Kidney (tissue), 14 donors: ENCODE data around the gene EEFSEC. TPM values are rescaled to one million over a fixed set of nuclear protein-coding genes. Genes with fewer than 3 reads are reported as not detected.

ENCODE experiments used
- DNase-seq, 5 donors: peaks; one replicate each; pipeline ENCODE4 v3.0.0-alpha.2; 2013 to 2020
- FAIRE-seq: peaks from 2 replicates; lab custom pipeline; 2012; peaks lifted over from hg19 to GRCh38; lab: Jason Lieb, UNC
- H3K27ac ChIP-seq, 2 donors: one replicate each; pipeline ENCODE4 v1.7.0; 2013; ENCODE audit warnings: low read depth in 2 of 2, low read length in 2 of 2, inconsistent platforms in 1 of 2
- H3K27me3 ChIP-seq: one replicate; pipeline ENCODE4 v1.7.1; 2013; ENCODE audit warnings: low read length, inconsistent platforms; ENCODE audit not compliant: control insufficient read depth, insufficient read depth
- H3K36me3 ChIP-seq, 3 donors: one replicate each; pipeline versions ENCODE4 v1.7.0 to v1.7.1; 2013; ENCODE audit warnings: low read length in 3 of 3, control low read depth in 1 of 3, inconsistent platforms in 1 of 3; ENCODE audit not compliant: insufficient read depth in 3 of 3, control insufficient read depth in 2 of 3
- H3K4me1 ChIP-seq, 3 donors: one replicate each; pipeline versions ENCODE4 v1.7.0 to v1.7.1; 2013; ENCODE audit warnings: low read length in 3 of 3, inconsistent platforms in 1 of 3, low read depth in 1 of 3; ENCODE audit not compliant: control insufficient read depth in 2 of 3, insufficient read depth in 2 of 3
- H3K4me3 ChIP-seq, 3 donors: one replicate each; pipeline versions ENCODE4 v1.7.0 to v1.8.1; 2013; ENCODE audit warnings: low read length in 3 of 3, control low read depth in 1 of 3, inconsistent platforms in 1 of 3
- H3K9ac ChIP-seq, 3 donors: one replicate each; pipeline versions ENCODE4 v1.7.0 to v1.7.1; 2013; ENCODE audit warnings: low read length in 3 of 3, control low read depth in 1 of 3, inconsistent platforms in 1 of 3
- H3K9me3 ChIP-seq, 3 donors: one replicate each; pipeline versions ENCODE4 v1.7.0 to v1.7.1; 2013; ENCODE audit warnings: low read length in 3 of 3, control low read depth in 1 of 3, inconsistent platforms in 1 of 3; ENCODE audit not compliant: control insufficient read depth in 2 of 3, insufficient read depth in 1 of 3
- CTCF ChIP-seq: IDR thresholded peaks from 3 replicates; pipeline ENCODE4 v1.5.1; 2012; ENCODE audit warnings: mild to moderate bottlenecking, moderate library complexity, borderline replicate concordance; ENCODE audit not compliant: insufficient read depth; ENCODE audit errors: extremely low read depth
- intact Hi-C: fragments of 100-400 bp; cut with DNase I; formaldehyde crosslinking; loops from one replicate; pipeline ENCODE4 v1.11.1; 2022
- polyA plus RNA-seq: library from polyadenylated mRNA; stranded (reverse); fragments of 350-450 nt; fragmentation: Illumina TruSeq; extraction: RNeasy Lipid Tissue Mini Kit (QIAGEN cat#74804); gene quantifications from one replicate; pipeline ENCODE4 v1.2.3, GENCODE V29; 2014; ENCODE audit warnings: low read depth, low replicate concordance; ENCODE audit not compliant: insufficient read depth
- total RNA-seq: library from RNA; stranded (reverse); fragmentation: NEBNext Ultra II Directional; extraction: Animal tissue kit (Norgen Biotek cat#: 25700); gene quantifications from one replicate; pipeline ENCODE4 v1.2.1, GENCODE V29; 2021
- donor health status: control.
- donor health status: control.
- donor health status: control.
- donor health status: control.
- donor health status: control.
- donor health status: DM: yes; HTN: yes; CAD: no.
- donor health status: Normal renal cell carcinoma (clear cell type).

Gene EEFSEC
- total and polyA plus RNA-seq, 2 donors from 2014 or later = 15.2 to 23.2 TPM

- no peak overlapping the region for H3K9ac ChIP-seq
- TF ChIP-seq CTCF = no peak
- H3K27me3 ChIP-seq = no peaks in the 10 kb centered on the region
- peaks cover 0 to 3% (median 0%) of the 10 kb centered on the region in 3 donors for H3K36me3 ChIP-seq
- no peak for FAIRE-seq
- no peak overlapping the region for H3K27ac ChIP-seq
- peaks cover 6 to 16% (median 10%) of the 10 kb centered on the region in 3 donors for H3K4me1 ChIP-seq
- intact Hi-C loops = no loop called here
- DNase-seq = peak in 1 of 5 donors; percentile 46
- H3K4me3 ChIP-seq = no peak overlapping the region
- H3K9me3 ChIP-seq = no peaks in the 10 kb centered on the region
These were observed 204.3 kb downstream of the EEFSEC start for GRCh38 chr3:128357538-128357937.

GRCh38 chr3:128358156-128358895 is 205.0 kb downstream of the EEFSEC start:
- no peak overlapping the region for H3K9ac ChIP-seq
- DNase-seq (peak in 1 of 5 donors; percentile 48), FAIRE-seq (no peak)
- H3K27me3 ChIP-seq = no peaks in the 10 kb centered on the region
- H3K9me3 ChIP-seq = no peaks in the 10 kb centered on the region
- no peak overlapping the region for H3K27ac ChIP-seq
- intact Hi-C loops = no loop called here
- peaks cover 0 to 3% (median 0%) of the 10 kb centered on the region in 3 donors for H3K36me3 ChIP-seq
- no peak overlapping the region for H3K4me3 ChIP-seq
- H3K4me1 ChIP-seq = peaks cover 6 to 16% (median 10%) of the 10 kb centered on the region in 3 donors
- TF ChIP-seq CTCF = no peak

- no peak overlapping the region for H3K27ac ChIP-seq
- no peak overlapping the region for H3K9ac ChIP-seq
- intact Hi-C loops = no loop called here
- H3K4me1 ChIP-seq = peaks cover 4 to 12% (median 7%) of the 10 kb centered on the region in 3 donors
- TF ChIP-seq CTCF = no peak
- no peak overlapping the region for H3K4me3 ChIP-seq
- no peaks in the 10 kb centered on the region for H3K27me3 ChIP-seq
- DNase-seq = peak in 1 of 5 donors; percentile 12
- H3K9me3 ChIP-seq = no peaks in the 10 kb centered on the region
- peaks cover 0 to 3% (median 0%) of the 10 kb centered on the region in 3 donors for H3K36me3 ChIP-seq
- no peak for FAIRE-seq
These were observed 205.9 kb downstream of the EEFSEC start for GRCh38 chr3:128359060-128359664.
